ENCODE results near the gene ESRRG.

DNA sequence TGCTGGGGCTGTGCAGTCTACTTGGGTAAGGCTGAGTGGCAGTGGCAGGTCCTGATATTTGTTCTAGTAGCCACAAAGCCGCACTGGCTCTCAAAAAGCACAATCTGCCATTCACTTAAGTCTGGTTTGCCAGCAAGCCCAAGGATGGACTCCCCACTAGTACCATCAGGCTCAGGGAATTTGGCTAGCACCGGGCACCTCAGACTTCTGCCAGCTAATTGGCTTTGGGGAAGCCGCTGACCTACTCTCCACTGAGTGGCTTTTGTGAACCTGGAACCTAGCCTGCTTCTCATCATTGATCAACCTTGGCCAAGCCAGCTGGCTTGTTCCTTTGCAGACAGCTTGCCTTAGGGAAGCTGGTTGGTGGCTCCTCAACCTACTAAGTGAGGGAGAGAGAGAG lies 83.1 kb downstream of the ESRRG start:
- TF ChIP-seq, protein P1, sequence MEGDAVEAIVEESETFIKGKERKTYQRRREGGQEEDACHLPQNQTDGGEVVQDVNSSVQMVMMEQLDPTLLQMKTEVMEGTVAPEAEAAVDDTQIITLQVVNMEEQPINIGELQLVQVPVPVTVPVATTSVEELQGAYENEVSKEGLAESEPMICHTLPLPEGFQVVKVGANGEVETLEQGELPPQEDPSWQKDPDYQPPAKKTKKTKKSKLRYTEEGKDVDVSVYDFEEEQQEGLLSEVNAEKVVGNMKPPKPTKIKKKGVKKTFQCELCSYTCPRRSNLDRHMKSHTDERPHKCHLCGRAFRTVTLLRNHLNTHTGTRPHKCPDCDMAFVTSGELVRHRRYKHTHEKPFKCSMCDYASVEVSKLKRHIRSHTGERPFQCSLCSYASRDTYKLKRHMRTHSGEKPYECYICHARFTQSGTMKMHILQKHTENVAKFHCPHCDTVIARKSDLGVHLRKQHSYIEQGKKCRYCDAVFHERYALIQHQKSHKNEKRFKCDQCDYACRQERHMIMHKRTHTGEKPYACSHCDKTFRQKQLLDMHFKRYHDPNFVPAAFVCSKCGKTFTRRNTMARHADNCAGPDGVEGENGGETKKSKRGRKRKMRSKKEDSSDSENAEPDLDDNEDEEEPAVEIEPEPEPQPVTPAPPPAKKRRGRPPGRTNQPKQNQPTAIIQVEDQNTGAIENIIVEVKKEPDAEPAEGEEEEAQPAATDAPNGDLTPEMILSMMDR (IDR thresholded peaks at IDR 0.05; ENCODE audit: borderline replicate concordance, extremely low read depth, low read length, poor library complexity, severe bottlenecking) = no peak
- no peak for TF ChIP-seq EZH2 (IDR thresholded peaks at IDR 0.05; ENCODE audit: borderline replicate concordance, low read depth, low read length, severe bottlenecking)

Data from DND-41 (cell line).